SK-N-SH treated with all-trans-retinoic acid at 6 μM for 48 hours (cell line): ENCODE measurements around the gene OR9Q1.

ENCODE experiments used
- ARNTL ChIP-seq: fragments of 450-650 bp; formaldehyde crosslinking; IDR thresholded peaks from 2 replicates; pipeline ENCODE4 v1.5.0; 2020; ENCODE audit warnings: low read depth, mild to moderate bottlenecking, moderate library complexity, borderline replicate concordance
- BACH2 ChIP-seq: fragments of 250-450 bp; sonication (Bioruptor Pico); IDR thresholded peaks from 2 replicates; pipeline ENCODE4 v1.9.0; 2021; ENCODE audit warnings: mild to moderate bottlenecking, borderline replicate concordance
- CREB5 ChIP-seq: fragments of 250-450 bp; sonication (Bioruptor Pico); IDR thresholded peaks from 2 replicates; pipeline ENCODE4 v1.5.1; 2020; ENCODE audit warnings: low read depth, mild to moderate bottlenecking, moderate library complexity
- CSDC2 ChIP-seq: fragments of 250-450 bp; sonication (Bioruptor Pico); IDR thresholded peaks from 2 replicates; pipeline ENCODE4 v1.5.0; 2020; ENCODE audit warnings: mild to moderate bottlenecking, moderate library complexity
- CSRNP3 ChIP-seq: fragments of 250-450 bp; sonication (Bioruptor Pico); IDR thresholded peaks from 2 replicates; pipeline ENCODE4 v1.5.1; 2021; ENCODE audit warnings: mild to moderate bottlenecking, moderate library complexity
- OSR1 ChIP-seq: fragments of 250-450 bp; sonication (Bioruptor Pico); IDR thresholded peaks from 2 replicates; pipeline ENCODE4 v1.8.0; 2022; ENCODE audit warnings: moderate library complexity, mild to moderate bottlenecking, inconsistent platforms
- RARB ChIP-seq: fragments of 250-450 bp; sonication (Bioruptor Pico); IDR thresholded peaks from 2 replicates; pipeline ENCODE4 v1.8.0; 2021; ENCODE audit warnings: mild to moderate bottlenecking, moderate library complexity
- TOX ChIP-seq: fragments of 250-450 bp; sonication (Bioruptor Pico); IDR thresholded peaks from 2 replicates; pipeline ENCODE4 v1.8.0; 2021; ENCODE audit warnings: mild to moderate bottlenecking, moderate library complexity, borderline replicate concordance
- TSHZ2 ChIP-seq: fragments of 250-450 bp; sonication (Bioruptor Pico); IDR thresholded peaks from 2 replicates; pipeline ENCODE4 v1.5.0; 2020; ENCODE audit warnings: mild to moderate bottlenecking, moderate library complexity
- TF ChIP-seq, protein P1 (sequence below): fragments of 250-450 bp; sonication (Bioruptor Pico); IDR thresholded peaks from 2 replicates; pipeline ENCODE4 v1.8.0; 2020; ENCODE audit warnings: mild to moderate bottlenecking, moderate library complexity, borderline replicate concordance

DNA sequence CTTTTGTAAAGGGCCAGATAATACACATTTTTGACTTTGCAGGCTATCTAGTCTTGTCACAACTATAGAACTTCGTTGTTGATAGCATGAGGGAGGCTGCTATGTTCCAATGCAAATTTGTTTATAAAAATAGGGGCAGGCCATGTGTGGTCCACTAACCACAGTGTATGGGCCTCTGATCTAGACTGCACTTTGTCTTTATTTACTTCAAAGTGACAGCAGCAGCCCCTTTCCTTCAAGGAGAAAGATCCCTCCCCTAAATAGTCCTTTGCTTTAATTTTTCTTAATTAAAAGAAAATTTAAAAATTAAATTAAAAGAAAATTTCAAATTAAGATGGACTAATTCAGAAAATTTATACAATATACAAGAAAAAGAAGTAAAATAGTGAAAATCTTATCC lies 49.5 kb upstream of the OR9Q1 start:
- TF ChIP-seq, protein P1, sequence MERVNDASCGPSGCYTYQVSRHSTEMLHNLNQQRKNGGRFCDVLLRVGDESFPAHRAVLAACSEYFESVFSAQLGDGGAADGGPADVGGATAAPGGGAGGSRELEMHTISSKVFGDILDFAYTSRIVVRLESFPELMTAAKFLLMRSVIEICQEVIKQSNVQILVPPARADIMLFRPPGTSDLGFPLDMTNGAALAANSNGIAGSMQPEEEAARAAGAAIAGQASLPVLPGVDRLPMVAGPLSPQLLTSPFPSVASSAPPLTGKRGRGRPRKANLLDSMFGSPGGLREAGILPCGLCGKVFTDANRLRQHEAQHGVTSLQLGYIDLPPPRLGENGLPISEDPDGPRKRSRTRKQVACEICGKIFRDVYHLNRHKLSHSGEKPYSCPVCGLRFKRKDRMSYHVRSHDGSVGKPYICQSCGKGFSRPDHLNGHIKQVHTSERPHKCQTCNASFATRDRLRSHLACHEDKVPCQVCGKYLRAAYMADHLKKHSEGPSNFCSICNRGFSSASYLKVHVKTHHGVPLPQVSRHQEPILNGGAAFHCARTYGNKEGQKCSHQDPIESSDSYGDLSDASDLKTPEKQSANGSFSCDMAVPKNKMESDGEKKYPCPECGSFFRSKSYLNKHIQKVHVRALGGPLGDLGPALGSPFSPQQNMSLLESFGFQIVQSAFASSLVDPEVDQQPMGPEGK (CRISPR knock-in tag), result no peak
- no peak for TF ChIP-seq TSHZ2
- no peak for TF ChIP-seq CREB5 (CRISPR knock-in tag)
- no peak for TF ChIP-seq CSRNP3 (CRISPR knock-in tag)
- TF ChIP-seq RARB (CRISPR knock-in tag), result no peak
- no peak for TF ChIP-seq OSR1 (CRISPR knock-in tag)
- no peak for TF ChIP-seq TOX (CRISPR knock-in tag)
- no peak for TF ChIP-seq BACH2 (CRISPR knock-in tag)
- no peak for TF ChIP-seq ARNTL (CRISPR knock-in tag)
- no peak for TF ChIP-seq CSDC2
